GM18951 (cell line): ENCODE results near the gene OR10J1.

Experiments
- POLR2A ChIP-seq: IDR thresholded peaks from 4 replicates; pipeline ENCODE4 v1.6.1; 2011; ENCODE audit warnings: mild to moderate bottlenecking; ENCODE audit not compliant: insufficient read length, insufficient read depth; ENCODE audit errors: extremely low read depth
- in situ Hi-C: fragments of 300-500 bp; cut with MboI; formaldehyde crosslinking; loops from one replicate; pipeline ENCODE4 v1.12.0; 2022; ENCODE audit warnings: low sequenced_read_pairs, mixed read lengths, inconsistent platforms; ENCODE audit not compliant: unreplicated experiment

The OR10J1 gene, protein sequence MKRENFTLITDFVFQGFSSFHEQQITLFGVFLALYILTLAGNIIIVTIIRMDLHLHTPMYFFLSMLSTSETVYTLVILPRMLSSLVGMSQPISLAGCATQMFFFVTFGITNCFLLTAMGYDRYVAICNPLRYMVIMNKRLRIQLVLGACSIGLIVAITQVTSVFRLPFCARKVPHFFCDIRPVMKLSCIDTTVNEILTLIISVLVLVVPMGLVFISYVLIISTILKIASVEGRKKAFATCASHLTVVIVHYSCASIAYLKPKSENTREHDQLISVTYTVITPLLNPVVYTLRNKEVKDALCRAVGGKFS

DNA sequence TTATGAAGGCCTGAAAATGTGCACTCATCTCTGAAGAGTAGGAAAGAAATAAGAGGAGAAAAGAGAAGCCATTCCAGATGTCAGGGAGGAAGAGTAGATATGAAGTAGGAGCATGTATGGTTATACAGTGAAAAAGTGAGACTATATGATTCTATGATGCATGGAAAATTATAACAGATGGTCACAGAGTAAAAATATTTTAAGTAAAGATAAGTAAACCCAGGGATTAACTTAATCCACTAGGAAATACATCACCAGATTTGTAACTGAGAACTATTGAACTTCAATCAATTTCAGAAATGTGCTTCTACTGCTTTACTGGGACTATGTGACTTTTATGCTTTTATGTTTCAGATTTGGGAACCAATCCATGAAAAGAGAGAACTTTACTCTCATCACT is at the start of gene OR10J1:
TSS of gene OR10J1 (plus strand) at position 301 of the 400 bp plus-strand sequence. CDS start at position 371, 70 bp downstream.
- no peak for TF ChIP-seq POLR2A
- in situ Hi-C loops: no loop called here

DNA sequence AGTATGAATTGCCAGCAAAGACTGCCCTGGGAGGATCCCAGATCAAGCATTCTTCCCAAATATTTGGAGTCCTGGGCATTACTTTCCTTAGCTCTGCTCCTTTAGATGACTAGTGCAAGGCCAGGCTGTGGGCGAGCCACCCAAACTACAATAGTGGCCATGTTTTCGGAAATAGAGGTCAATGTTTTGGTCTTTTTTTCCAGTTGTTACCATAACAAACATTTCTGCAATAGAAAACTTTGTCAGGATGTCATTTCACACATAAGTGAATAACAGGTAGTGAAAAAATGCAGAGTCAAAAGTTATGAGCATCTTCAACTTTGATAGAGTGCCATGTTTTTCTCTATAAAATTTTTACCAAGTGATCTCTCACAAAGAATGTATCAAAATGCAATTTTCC is 32.7 kb upstream of the OR10J1 start:
- TF ChIP-seq POLR2A: no peak
- in situ Hi-C loops: no loop called here

DNA sequence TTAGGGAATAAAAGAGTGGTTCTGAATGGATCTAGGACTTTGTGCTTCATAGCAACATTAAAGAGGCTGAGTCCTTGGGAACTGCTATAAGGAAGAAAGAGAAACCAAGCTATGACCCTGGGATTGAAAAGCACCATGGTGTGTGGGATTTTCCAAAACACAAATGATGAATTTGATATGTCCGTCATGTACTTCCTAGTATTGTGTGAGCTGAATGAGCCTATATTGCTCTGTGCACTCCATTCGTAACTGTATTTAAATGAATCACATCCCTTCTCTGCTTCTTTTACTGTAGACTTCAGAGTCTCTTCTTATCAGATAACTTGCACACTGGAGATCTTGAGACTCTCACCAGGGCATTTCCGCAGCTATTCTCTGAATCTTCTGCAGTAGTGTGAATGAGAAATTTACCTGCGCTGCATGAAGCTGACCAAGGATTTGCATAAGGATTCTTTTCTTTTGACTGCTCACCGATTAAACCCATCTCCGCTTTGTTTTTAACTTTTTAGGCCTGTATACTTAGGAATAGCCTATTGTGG is 30.6 kb upstream of the OR10J1 start:
- TF ChIP-seq POLR2A: no peak
- in situ Hi-C loops: no loop called here

DNA sequence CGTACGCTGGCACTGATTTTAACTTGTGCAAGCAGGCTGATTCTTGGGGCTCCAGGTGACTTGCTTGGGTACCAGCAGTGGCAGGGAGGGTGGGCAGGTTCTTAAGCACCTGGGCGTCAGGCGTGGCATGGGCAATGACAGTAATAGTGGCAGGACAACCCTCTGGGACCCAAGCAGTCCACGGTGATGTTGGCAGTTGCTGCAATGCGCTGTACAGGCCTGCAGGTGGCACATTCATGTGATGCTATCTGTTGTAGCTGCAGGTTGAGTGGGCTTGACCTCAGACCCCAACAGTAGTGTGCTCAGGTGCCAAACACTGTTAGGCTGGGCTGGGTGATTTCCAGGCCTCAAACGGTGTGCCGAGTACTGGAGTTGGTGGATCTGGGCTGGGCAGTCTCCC is 17.7 kb upstream of the OR10J1 start:
- TF ChIP-seq POLR2A: no peak
- in situ Hi-C loops: no loop called here

DNA sequence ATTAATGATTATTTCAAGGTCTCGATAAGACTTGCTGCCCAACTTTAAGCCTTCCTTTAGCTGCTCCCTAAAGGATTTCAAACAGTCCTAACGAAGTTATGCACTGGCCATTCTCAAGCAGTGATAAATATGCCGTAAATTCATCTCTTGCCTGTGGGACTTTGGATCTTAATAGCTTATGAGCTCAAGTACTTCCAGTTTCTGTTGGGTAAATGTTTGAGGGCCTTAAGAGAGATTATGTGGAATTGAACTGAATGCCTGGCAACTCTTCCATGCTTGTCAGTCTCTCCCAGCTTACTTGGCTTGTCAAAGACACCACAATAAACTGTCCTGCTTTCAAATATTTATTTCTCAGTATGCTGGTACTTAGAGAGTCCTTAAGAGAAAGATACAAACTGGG is 11.0 kb upstream of the OR10J1 start:
- in situ Hi-C loops: no loop called here
- TF ChIP-seq POLR2A: no peak

DNA sequence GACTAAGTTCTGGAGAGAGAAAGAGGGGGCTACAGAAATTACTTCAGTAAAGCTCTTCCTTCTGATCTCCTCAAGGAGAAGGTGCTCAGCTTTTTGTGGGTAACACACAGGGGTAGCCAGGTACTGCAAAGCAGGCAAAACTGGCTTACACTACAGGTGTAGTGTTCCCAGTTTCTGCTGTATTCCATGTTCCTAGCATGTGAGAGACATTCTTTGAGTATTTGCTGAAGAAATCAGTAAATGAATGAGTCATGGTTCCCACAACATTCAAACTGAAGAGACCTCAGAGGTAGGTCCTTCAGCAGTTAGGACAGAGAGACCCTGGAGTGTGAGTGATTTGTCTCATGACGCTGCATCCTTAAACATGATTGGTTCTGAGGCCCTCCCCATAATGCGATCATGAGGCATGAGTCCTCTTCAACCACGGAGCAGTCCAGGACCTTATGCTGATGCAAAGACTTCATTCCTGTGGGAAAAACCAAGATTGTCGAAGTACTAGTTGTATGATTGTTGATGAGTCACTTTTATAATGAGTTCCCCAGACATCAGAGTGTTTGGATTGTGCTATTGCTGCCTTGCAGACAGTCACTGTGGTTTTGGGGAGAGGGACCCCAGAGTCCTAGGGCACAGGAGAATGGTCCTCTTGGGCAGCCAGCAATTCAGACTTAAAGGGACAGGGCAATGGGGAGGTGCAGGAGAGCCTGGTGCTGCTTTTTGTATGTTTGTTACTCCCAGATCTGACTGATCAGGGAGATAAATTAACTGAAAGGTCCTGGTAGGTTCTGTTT is 10.3 kb upstream of the OR10J1 start:
- TF ChIP-seq POLR2A: no peak
- in situ Hi-C loops: no loop called here

DNA sequence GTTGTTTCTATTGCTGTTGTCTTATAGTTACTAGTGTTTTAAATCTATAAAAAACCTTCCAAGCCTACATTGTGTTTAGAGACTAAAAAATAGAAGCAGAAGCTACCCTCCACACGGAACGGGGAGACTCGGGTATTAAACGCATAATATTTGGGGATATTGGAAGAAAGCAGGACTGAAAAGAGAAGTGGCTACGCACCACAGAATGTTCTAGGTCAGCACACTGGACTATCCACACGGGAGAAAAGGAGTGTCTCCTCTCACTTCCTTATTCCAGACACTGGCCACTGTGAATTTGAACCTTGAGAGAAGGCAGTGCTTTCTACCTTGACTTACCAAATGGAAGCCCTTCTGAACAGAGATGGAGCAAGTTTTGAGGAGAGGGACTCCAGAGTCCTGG is 8.5 kb upstream of the OR10J1 start:
- TF ChIP-seq POLR2A: no peak
- in situ Hi-C loops: no loop called here

DNA sequence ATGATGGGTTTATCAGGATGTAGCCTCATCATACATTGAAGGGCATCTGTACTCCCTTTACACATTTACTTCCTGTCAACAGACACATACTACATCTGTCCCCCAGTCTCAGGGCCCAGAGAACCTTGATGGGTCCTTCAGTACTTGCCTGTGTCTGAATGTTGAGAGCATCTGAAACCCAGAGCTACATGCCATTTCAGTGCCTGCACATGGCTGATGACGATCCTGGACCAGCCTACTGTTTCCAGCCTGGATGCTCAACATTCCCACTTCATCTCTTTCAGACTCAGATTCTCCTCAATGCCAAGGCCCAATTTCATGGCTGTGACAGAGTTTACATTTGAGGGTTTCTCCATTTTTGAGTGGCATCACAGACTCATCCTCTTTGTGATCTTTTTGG is 7.6 kb upstream of the OR10J1 start, which contains the start of gene OR10J4:
TSS of gene OR10J4 (plus strand) at position 301 of the 400 bp plus-strand sequence.
- in situ Hi-C loops: no loop called here
- TF ChIP-seq POLR2A: no peak

DNA sequence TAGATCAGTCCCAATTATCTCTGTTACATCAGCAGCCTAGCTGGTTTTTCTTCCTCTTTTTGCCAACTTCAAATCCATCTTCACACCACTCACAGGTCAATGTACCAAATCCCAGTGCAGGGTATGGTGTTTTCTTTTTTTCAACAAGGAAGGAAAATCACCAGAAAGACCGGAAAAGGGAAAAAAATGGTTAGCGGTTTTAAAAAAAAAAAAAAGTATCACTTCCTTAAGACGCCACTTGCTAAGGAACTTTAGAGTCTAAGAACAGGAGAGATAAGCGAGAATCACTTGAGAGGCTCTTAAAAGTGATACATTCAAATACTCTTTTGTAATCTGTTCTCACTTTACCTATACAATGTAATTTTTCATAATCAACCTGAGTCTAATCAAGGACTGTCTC is 3.1 kb upstream of the OR10J1 start:
- TF ChIP-seq POLR2A: no peak
- in situ Hi-C loops: no loop called here

DNA sequence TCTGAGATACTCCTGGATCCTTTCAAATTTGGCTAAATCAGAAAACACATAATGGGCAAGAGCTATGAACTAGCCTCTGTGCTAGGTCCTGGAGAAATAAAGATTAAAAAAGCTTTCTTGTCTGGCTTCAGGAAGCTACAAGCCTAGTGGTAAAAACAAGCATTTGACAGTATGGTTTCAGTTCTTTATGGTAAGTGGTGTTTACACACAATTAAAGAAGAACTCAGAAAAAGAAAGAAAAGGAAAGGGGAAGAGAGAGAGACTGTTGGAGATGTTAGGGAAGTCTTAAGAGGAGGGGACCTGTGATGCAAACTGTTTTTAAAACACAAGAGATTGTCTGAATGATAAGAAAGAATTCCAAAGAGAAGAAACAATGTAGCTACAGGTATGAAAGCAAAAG is 1.8 kb downstream of the OR10J1 start:
- in situ Hi-C loops: no loop called here
- no peak for TF ChIP-seq POLR2A

DNA sequence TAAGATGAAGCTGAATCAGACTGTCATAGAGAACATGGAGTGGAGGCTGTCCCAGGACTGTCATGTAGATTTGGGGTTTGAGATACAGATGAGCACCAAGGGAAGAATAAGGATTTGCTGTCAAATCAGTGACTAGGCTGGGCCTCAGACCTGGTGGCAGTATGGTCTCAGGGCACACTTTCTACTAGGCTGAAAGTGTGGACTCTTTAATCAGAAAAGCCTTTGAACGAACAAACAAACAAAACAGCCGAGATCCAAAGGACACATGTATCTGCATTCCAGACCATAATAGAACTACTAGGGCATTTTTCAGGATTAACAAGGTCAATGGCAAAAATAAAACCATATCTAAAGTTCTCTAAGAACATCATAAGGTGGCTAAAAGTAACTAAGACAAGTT is 2.9 kb downstream of the OR10J1 start:
- no peak for TF ChIP-seq POLR2A
- in situ Hi-C loops: no loop called here

DNA sequence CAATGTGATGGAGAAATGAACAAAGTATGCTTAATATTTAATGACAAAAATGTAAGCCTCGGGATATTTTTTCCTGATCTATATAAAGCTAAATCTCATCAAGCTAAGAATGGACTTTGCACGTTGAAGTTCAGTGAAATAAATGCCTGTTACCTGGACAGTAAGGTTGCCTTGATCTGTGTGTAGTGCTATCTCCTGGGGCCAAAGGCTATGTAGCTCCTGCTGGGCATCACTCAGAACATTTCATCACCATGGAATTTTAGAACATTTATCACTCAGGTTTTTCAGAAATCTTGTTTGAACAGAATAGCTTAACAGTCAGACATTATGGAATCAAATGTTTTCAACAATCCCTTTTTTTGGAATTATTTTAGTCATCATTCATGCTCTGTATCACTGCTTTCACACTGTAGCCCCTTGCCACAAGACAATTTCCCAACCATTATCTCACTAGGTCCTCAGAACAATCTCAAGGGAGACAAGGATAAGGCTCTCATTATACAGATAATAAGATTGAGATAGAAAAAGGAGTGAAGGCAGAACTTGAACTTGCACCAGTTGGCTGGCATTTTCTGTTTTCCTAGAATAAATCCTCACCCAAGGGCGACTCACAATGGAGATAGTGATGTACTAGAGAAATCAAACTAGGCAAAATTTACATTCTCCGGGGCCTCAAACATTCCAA is 3.7 kb downstream of the OR10J1 start:
- TF ChIP-seq POLR2A: no peak
- in situ Hi-C loops: no loop called here

DNA sequence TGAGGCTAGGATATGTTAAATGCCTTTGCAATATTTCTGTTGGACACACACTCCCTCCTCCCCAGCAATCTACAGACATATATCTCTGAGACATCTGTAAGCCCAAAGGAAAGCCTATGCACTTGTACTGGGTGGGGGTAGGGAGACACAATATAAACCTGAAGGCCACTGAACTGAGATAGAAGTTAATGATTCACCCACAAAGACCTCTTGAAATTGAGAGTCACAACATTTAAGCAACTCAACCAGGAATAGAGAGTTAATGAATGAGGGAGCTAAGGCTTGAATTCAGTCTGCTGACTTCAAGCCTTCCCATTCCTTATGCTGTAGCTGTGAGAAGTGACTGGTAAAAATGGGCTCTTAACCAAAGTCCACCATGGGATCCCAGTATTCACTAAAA is 5.0 kb downstream of the OR10J1 start:
- no peak for TF ChIP-seq POLR2A
- in situ Hi-C loops: no loop called here
